ENCODE results near the gene LEMD1.

The LEMD1 gene

DNA sequence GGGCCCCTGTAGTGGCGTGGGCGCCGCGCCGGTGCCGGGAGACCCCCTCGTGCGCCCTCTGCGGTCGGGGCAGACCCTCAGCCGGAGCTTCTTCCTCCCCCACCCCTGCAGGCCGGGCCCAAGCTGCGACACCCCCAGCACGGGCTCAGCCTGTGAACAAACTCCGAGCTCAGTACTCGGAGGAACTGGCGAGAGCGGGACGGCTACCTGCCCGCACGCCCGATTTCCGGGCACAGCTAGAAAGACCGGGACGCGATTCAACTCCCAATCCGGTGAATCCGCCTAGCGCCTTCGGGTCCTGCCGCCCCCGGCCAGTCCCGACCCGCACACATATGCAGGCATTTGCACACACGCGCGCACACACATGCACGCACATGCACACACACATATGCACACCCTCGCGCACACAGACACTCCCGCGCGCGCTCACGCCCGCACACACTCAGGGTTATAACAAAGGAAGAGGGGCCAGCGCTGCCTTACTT lies 34.6 kb upstream of the LEMD1 start:
- no peak overlapping the region for H3K4me3 ChIP-seq (ENCODE audit: low read depth, low read length)
- no peak for DNase-seq (ENCODE audit: low read depth)
- TF ChIP-seq, protein P1, sequence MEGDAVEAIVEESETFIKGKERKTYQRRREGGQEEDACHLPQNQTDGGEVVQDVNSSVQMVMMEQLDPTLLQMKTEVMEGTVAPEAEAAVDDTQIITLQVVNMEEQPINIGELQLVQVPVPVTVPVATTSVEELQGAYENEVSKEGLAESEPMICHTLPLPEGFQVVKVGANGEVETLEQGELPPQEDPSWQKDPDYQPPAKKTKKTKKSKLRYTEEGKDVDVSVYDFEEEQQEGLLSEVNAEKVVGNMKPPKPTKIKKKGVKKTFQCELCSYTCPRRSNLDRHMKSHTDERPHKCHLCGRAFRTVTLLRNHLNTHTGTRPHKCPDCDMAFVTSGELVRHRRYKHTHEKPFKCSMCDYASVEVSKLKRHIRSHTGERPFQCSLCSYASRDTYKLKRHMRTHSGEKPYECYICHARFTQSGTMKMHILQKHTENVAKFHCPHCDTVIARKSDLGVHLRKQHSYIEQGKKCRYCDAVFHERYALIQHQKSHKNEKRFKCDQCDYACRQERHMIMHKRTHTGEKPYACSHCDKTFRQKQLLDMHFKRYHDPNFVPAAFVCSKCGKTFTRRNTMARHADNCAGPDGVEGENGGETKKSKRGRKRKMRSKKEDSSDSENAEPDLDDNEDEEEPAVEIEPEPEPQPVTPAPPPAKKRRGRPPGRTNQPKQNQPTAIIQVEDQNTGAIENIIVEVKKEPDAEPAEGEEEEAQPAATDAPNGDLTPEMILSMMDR (conservative IDR thresholded peaks at IDR 0.05; ENCODE audit: low read depth, low read length): no peak

DNA sequence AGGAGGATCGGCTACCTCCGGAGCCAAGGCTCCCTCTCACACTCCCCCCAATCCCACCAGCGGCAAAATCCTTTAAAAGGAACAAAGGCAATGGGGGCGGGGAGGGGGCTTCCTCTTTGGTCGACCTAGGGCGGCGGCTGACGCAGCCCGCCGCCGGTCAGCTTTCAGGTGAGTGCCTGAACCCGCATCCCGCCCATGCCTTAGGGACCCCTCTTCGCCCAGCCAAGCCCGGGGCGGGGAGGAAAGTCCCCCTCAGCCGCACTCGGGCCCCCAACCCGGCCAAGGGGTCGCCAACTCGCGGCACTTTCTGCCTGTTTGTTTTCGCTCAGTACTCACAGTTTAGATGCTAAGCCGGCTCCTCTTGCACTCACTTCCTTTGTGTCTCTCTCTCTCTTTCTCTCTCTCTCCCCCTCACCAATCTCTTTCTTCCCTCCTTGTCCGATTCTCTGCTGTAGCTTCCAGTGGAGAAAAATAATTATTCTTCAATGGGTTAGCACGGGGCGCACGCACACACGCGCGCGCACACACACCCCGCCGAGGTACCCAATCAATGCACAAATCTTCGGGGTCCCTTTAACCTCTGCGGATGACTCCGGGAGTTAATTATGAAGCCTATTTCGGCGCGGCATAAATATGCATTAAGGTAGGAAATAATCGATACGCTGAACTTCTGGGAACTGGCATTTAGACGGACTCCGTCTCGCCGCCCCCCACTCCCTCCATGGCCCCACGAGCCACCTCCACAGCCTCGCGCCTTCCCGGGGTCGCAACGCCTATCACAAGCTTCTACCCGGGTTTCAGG lies 33.9 kb upstream of the LEMD1 start, which contains the start of gene BLACAT1:
Gene BLACAT1 (minus strand): TSS at position 465 of the 802 bp plus-strand sequence.
- TF ChIP-seq, protein P1 (conservative IDR thresholded peaks at IDR 0.05; ENCODE audit: low read depth, low read length): no peak
- no peak within 1 kb of the TSS for H3K4me3 ChIP-seq (ENCODE audit: low read depth, low read length)
- DNase-seq (ENCODE audit: low read depth): no peak

DNA sequence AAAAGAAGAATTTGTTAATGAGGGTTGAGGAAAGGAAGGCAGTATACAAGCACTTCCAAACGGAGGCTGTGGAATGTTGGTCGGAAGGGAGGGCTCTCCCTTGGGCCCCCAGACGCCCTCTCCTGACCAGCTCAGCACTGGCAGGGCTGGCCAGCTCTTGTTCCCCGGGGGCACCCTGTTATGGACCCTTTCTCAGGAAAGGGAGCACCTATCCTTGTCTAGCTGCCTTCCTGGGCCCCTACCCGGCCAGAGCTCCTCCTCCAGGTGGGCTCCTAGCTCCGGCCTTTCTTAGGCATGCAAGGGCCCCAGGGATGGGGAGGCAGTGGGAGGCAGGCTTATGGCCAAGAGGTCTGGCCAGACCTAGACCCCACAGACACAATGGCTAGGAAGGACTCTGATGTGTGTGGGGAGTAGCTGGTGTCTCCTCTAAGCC lies 33.1 kb upstream of the LEMD1 start:
- TF ChIP-seq, protein P1 (conservative IDR thresholded peaks at IDR 0.05; ENCODE audit: low read depth, low read length): no peak
- no peak overlapping the region for H3K4me3 ChIP-seq (ENCODE audit: low read depth, low read length)
- no peak for DNase-seq (ENCODE audit: low read depth)

DNA sequence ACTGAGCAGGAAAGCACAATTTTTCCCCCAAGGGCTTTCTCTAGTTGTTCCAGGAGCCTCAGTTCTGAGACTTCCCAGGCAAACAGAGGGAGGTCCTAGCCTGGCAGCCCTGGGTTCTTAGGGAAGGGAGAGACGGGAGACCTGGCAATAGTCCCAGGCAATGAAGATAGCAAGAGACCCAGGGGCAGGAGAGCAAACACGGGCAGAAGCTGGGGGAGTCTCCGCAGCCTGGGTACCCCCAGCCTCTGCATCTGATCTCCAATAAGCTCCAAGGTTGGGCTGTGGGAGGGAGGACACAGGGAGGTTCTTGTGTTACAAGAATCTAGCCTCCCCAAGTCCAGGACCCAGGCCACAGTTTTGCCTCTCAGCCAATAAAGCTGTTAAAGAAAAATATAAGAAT lies 31.6 kb upstream of the LEMD1 start:
- no peak for DNase-seq (ENCODE audit: low read depth)
- TF ChIP-seq, protein P1 (conservative IDR thresholded peaks at IDR 0.05; ENCODE audit: low read depth, low read length): no peak
- no peak overlapping the region for H3K4me3 ChIP-seq (ENCODE audit: low read depth, low read length)

DNA sequence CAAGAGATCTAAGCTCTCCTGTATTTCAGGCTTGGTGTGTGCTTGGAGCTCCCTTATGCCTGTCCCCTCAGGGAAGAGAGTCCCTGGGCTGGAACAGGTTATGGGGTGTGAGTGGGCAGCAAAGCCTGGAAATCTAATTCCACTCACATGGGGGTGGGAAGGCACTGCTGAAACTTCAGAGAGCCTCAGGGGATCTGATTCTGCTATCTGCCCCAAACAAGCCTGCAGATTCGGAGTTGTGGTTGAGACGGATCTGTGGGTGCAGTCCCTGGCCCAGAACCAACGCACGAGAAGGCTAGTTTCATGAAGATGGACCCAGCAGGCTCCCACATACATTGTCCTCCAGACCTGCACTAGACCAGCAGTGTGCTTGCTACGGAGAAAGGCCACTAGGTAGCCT lies 31.1 kb upstream of the LEMD1 start:
- TF ChIP-seq, protein P1 (conservative IDR thresholded peaks at IDR 0.05; ENCODE audit: low read depth, low read length): no peak
- H3K4me3 ChIP-seq (ENCODE audit: low read depth, low read length): no peak overlapping the region
- DNase-seq (ENCODE audit: low read depth): no peak

DNA sequence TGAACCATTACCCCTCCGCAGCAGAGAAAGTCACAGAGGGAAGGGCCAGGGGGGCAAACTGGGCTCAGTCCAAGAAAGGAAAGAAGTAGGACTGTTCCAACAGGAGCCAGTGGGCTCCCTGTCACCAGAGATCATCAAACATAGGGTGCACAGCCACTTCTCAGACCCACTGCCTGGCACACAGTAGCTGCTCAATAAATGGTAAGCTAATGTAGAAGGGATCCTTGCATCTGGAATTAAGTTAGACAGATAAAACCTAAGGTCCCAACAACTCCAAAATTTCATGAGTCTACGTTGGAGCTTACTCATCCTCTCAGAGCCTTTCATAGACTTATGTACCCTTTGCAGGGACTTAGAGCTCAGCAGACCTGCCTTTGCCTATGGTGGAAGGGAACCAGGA lies 30.5 kb upstream of the LEMD1 start:
- H3K4me3 ChIP-seq (ENCODE audit: low read depth, low read length): no peak overlapping the region
- TF ChIP-seq, protein P1 (conservative IDR thresholded peaks at IDR 0.05; ENCODE audit: low read depth, low read length): no peak
- DNase-seq (ENCODE audit: low read depth): no peak

DNA sequence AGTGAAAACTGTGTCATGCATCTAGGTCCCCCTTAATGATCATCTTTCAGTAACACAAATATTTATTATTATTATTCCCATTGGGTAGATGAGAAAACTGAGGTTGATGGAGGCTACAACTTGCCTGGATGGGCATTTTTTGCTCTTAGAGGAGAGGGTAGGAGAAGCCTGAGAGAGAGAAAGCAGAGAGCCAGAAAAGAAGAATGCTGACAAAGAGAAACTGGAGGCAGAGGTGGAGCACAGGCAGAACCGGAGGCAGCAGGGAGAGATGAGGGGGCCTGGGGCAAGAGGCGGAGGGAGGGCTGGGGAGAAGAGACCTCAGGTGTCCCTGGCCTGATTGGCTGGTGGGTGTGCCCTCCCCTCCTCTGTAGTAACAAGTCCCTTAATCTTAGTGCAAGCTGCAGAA lies 29.9 kb upstream of the LEMD1 start:
- H3K4me3 ChIP-seq (ENCODE audit: low read depth, low read length): no peak overlapping the region
- no peak for DNase-seq (ENCODE audit: low read depth)
- TF ChIP-seq, protein P1 (conservative IDR thresholded peaks at IDR 0.05; ENCODE audit: low read depth, low read length): no peak

Measured in choroid plexus epithelial cell (primary cell).